Measurements from ENCODE around the gene MCEMP1. TPM values are rescaled to one million over a fixed set of nuclear protein-coding genes. Genes with fewer than 3 reads are reported as not detected.

Gene MCEMP1
- total RNA-seq, 4 donors from 2014 or later = not detected

- WGBS, 2 donors = 73 to 80% methylated on average over 20 of the region's 20 CpGs
These were observed 31.0 kb upstream of the MCEMP1 start for GRCh38 chr19:7645656-7646425.

GRCh38 chr19:7646426-7646700 lies 30.5 kb upstream of the MCEMP1 start:
- intact Hi-C loops (cut with DNase I; ENCODE audit: low total_unique reads) = no loop called here
- TF ChIP-seq POLR2A (IDR thresholded peaks at IDR 0.05) = no peak
- TF ChIP-seq CTCF (IDR thresholded peaks at IDR 0.05) = no peak
- 79 to 81% methylated on average over 8 of the region's 8 CpGs for WGBS, 2 donors
- DNase-seq (ENCODE audit: low spot score in 2 of 2) = no peak
- H3K4me3 ChIP-seq (ENCODE audit: low read depth, poor library complexity, severe bottlenecking) = no peak overlapping the region

More at GRCh38 chr19:7645656-7646425, 31.0 kb upstream of the MCEMP1 start:
- intact Hi-C loops (cut with DNase I; ENCODE audit: low total_unique reads) = no loop called here
- no peak for DNase-seq (ENCODE audit: low spot score in 2 of 2)
- no peak overlapping the region for H3K4me3 ChIP-seq (ENCODE audit: low read depth, poor library complexity, severe bottlenecking)
- no peak for TF ChIP-seq CTCF (IDR thresholded peaks at IDR 0.05)
- no peak for TF ChIP-seq POLR2A (IDR thresholded peaks at IDR 0.05)

GRCh38 chr19:7647156-7647555 lies 29.7 kb upstream of the MCEMP1 start:
- WGBS, 2 donors = 82 to 93% methylated on average over 13 to 17 of the region's 26 CpGs
- TF ChIP-seq POLR2A (IDR thresholded peaks at IDR 0.05) (no peak), CTCF (IDR thresholded peaks at IDR 0.05) (no peak)
- DNase-seq (ENCODE audit: low spot score in 2 of 2) = no peak
- H3K4me3 ChIP-seq (ENCODE audit: low read depth, poor library complexity, severe bottlenecking) = no peak overlapping the region
- intact Hi-C loops (cut with DNase I; ENCODE audit: low total_unique reads) = no loop called here

GRCh38 chr19:7648265-7649014 lies 28.4 kb upstream of the MCEMP1 start:
- WGBS, 2 donors = 81 to 86% methylated on average over 14 to 15 of the region's 15 CpGs
- TF ChIP-seq CTCF (IDR thresholded peaks at IDR 0.05) (no peak), POLR2A (IDR thresholded peaks at IDR 0.05) (no peak)

GRCh38 chr19:7650148-7650547 lies 26.7 kb upstream of the MCEMP1 start:
- TF ChIP-seq POLR2A (IDR thresholded peaks at IDR 0.05) = no peak
- no peak for TF ChIP-seq CTCF (IDR thresholded peaks at IDR 0.05)
- no peak overlapping the region for H3K4me3 ChIP-seq (ENCODE audit: low read depth, poor library complexity, severe bottlenecking)
- intact Hi-C loops (cut with DNase I; ENCODE audit: low total_unique reads) = no loop called here
- WGBS, 2 donors = 37 to 46% methylated on average over 2 of the region's 2 CpGs
- DNase-seq (ENCODE audit: low spot score in 2 of 2) = no peak

More at GRCh38 chr19:7648265-7649014, 28.4 kb upstream of the MCEMP1 start:
- DNase-seq (ENCODE audit: low spot score in 2 of 2) = no peak
- intact Hi-C loops (cut with DNase I; ENCODE audit: low total_unique reads) = no loop called here
- H3K4me3 ChIP-seq (ENCODE audit: low read depth, poor library complexity, severe bottlenecking) = no peak overlapping the region

Measured in lower leg skin (tissue), 4 donors.